GM20000 (cell line): ENCODE results near the gene PHLPP2.

Source experiments
- DNase-seq: peaks from one replicate; pipeline ENCODE4 v3.0.0; 2012; ENCODE audit warnings: low spot score
- CTCF ChIP-seq: IDR thresholded peaks from 2 replicates; pipeline ENCODE4 v1.5.1; 2012; ENCODE audit warnings: mild to moderate bottlenecking, control low read depth; ENCODE audit errors: extremely low read depth, missing control alignments

The PHLPP2 gene

GRCh38 chr16:71721066-71721740 lies 3.3 kb downstream of the PHLPP2 start:
- DNase-seq: no peak
- no peak for TF ChIP-seq CTCF

- DNase-seq: no peak
- TF ChIP-seq CTCF: no peak
Observed at GRCh38 chr16:71712501-71712900, 12.0 kb downstream of the PHLPP2 start.

GRCh38 chr16:71711789-71712188 lies 12.7 kb downstream of the PHLPP2 start:
- no peak for TF ChIP-seq CTCF
- no peak for DNase-seq

- TF ChIP-seq CTCF: no peak
- no peak for DNase-seq
Observed at GRCh38 chr16:71709229-71709781, 15.2 kb downstream of the PHLPP2 start.

GRCh38 chr16:71708696-71709095 lies 15.8 kb downstream of the PHLPP2 start:
- DNase-seq: no peak
- no peak for TF ChIP-seq CTCF

- DNase-seq: no peak
- no peak for TF ChIP-seq CTCF
Observed at GRCh38 chr16:71707199-71707598, 17.3 kb downstream of the PHLPP2 start.

- TF ChIP-seq CTCF: no peak
- DNase-seq: no peak
Observed at GRCh38 chr16:71706046-71706445, 18.5 kb downstream of the PHLPP2 start.
